Mucosa of stomach (tissue), 1 donor: ENCODE data around the gene CDHR5.

Source experiments
- H3K27me3 ChIP-seq: one replicate; pipeline ENCODE4 v1.7.0; 2013; ENCODE audit warnings: mild to moderate bottlenecking, low read length; ENCODE audit not compliant: control insufficient read depth, insufficient read depth
- H3K36me3 ChIP-seq: one replicate; pipeline ENCODE4 v1.7.0; 2013; ENCODE audit warnings: low read length; ENCODE audit not compliant: control insufficient read depth, insufficient read depth
- H3K4me1 ChIP-seq: one replicate; pipeline ENCODE4 v1.7.0; 2013; ENCODE audit warnings: mild to moderate bottlenecking, low read length; ENCODE audit not compliant: control insufficient read depth, insufficient read depth
- H3K4me3 ChIP-seq: one replicate; pipeline ENCODE4 v1.7.0; 2013; ENCODE audit warnings: low read length
- H3K9ac ChIP-seq: one replicate; pipeline ENCODE4 v1.7.0; 2013; ENCODE audit warnings: mild to moderate bottlenecking, low read length, moderate library complexity
- H3K9me3 ChIP-seq: one replicate; pipeline ENCODE4 v1.7.0; 2013; ENCODE audit warnings: mild to moderate bottlenecking, low read length, moderate library complexity; ENCODE audit not compliant: control insufficient read depth
- donor health status: Pancreatic carcinoma.

CDHR5 gene

DNA sequence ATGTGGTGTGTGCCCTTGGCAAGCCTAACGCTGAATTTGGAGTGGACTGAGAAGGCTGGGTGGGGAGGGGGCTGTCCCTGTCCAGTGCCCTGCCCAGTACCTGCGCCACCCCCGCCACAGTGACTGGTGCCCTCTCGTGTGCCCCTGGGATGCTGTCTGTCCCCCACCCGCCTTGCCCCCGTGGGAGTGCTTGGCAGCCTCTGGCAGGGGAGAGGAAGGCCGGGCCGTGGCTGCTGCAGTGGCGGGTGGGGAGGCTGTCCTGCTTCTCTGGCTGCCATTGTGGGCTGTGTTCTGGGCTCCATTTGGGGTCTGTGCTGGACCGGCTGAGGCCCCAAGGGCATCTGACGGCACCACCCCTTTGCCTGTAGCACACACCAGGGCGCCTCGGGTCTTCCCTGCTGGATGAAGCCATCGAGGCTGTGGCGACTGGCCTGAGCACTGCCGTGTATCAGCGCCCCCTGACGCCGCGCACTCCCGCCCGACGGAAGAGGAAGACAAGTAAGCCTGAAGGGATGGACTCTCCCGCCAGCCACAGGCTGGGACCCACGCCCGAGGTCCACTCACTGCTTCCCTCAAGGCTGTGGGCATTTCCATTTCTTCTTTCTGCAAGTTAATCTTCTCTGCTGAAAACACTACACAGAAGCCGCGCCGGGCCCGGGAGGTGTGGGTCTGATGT is 26.6 kb downstream of the CDHR5 start:
- no peaks in the 10 kb centered on the region for H3K9me3 ChIP-seq
- peaks cover 11% of the 10 kb centered on the region for H3K36me3 ChIP-seq
- H3K9ac ChIP-seq, result no peak overlapping the region
- no peaks in the 10 kb centered on the region for H3K4me1 ChIP-seq
- H3K4me3 ChIP-seq, result no peak overlapping the region
- H3K27me3 ChIP-seq, result no peaks in the 10 kb centered on the region

GRCh38 chr11:597166-597725 is 27.5 kb downstream of the CDHR5 start:
- Histone ChIP-seq H3K9ac (no peak overlapping the region), H3K4me3 (no peak overlapping the region), H3K4me1 (no peaks in the 10 kb centered on the region), H3K9me3 (no peaks in the 10 kb centered on the region), H3K36me3 (peaks cover 11% of the 10 kb centered on the region), H3K27me3 (no peaks in the 10 kb centered on the region)

DNA sequence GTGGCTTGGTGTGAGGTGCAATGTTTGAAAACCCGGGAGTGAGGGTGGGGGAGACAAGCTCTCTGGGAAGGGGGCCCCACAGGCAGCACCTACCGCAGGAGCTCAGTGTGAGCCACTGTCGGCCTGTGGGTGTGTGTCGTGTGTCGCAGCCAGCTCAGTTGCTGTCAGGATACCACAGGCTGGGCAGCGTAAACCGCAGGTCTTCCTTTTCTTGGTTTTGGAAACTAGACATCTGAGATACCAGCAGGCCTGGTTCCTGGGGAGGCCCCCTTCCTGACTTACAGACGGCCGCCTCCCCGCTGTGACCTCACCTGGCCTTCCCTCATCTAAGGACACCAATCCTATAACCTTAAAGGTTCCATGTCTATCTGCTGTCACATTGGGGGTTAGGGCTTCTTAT is 28.4 kb downstream of the CDHR5 start:
- no peak overlapping the region for H3K4me3 ChIP-seq
- peaks cover 11% of the 10 kb centered on the region for H3K36me3 ChIP-seq
- no peaks in the 10 kb centered on the region for H3K27me3 ChIP-seq
- H3K4me1 ChIP-seq, result no peaks in the 10 kb centered on the region
- H3K9me3 ChIP-seq, result no peaks in the 10 kb centered on the region
- no peak overlapping the region for H3K9ac ChIP-seq

GRCh38 chr11:595400-595799 is 29.4 kb downstream of the CDHR5 start:
- no peak overlapping the region for H3K4me3 ChIP-seq
- no peaks in the 10 kb centered on the region for H3K27me3 ChIP-seq
- peaks cover 11% of the 10 kb centered on the region for H3K36me3 ChIP-seq
- no peaks in the 10 kb centered on the region for H3K4me1 ChIP-seq
- H3K9ac ChIP-seq, result no peak overlapping the region
- H3K9me3 ChIP-seq, result no peaks in the 10 kb centered on the region

DNA sequence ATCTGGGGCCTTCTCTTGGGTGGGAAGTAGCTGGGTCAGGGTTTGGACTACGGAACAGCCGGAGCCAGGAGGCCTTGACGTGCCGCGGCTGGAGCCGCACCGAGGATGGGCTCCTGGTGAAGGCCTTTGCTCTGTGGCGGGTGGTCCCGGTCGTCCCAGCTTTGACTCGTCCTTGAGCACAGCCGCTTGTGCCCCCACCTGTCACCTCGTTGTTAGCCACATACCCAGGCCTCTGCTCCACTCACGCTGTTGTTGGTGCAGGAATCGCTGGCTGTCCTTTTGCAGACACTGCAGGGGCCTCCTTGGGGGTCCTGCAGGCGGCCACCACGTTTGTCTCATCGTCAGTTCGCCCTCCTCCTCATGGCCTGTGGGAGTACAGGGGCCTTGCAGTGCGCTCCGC is 31.4 kb downstream of the CDHR5 start:
- Histone ChIP-seq H3K4me1 (no peaks in the 10 kb centered on the region), H3K36me3 (peaks cover 4% of the 10 kb centered on the region)

DNA sequence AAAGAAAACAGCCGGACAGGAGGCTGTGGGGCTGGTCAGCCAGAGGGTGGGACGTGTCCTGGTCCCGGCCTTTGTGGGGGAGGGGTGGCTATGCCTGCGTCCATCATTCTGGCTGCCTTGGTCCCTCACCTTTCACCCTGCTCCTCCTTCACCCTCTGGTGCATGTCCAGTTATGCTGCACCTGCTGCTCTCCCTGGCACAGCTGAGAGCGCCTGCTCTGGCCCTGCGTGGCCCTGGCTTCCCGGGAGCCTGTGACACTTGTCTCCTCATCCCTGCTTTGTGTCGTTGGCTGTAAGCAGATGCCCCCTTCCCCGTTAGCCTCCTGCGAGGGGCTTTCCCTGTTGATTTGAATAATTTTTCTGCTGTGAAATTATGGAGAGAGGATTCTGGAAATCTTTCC is 31.8 kb downstream of the CDHR5 start:
- no peak overlapping the region for H3K4me3 ChIP-seq
- H3K36me3 ChIP-seq, result peaks cover 4% of the 10 kb centered on the region
- H3K27me3 ChIP-seq, result no peaks in the 10 kb centered on the region
- H3K9ac ChIP-seq, result no peak overlapping the region
- no peaks in the 10 kb centered on the region for H3K9me3 ChIP-seq
- H3K4me1 ChIP-seq, result no peaks in the 10 kb centered on the region

More for the DNA sequence above, 31.4 kb downstream of the CDHR5 start:
- Histone ChIP-seq H3K9me3 (no peaks in the 10 kb centered on the region), H3K9ac (no peak overlapping the region), H3K4me3 (no peak overlapping the region), H3K27me3 (no peaks in the 10 kb centered on the region)

GRCh38 chr11:592501-592900 is 32.3 kb downstream of the CDHR5 start:
- Histone ChIP-seq H3K36me3 (peaks cover 4% of the 10 kb centered on the region), H3K9me3 (no peaks in the 10 kb centered on the region), H3K27me3 (no peaks in the 10 kb centered on the region), H3K9ac (no peak overlapping the region), H3K4me3 (no peak overlapping the region), H3K4me1 (no peaks in the 10 kb centered on the region)

DNA sequence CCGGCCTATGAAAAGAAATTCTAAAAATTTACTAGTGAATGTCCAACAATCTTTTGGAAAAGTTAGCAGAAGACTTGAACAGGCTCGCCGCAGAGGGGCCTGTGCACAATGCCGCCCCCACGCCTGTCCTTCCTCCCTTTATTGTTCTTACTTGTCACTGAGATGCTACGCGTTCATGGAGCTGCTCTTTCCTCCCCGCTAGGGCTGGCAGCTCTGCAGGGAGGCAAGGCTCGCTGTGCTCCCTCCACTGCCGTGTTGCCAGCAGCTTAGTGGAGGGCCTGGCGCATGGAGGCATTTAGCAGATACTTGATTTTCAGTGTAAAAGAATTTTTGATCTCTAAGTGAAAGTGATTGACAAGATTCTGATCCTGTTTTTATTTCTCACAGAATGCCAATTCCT is 33.8 kb downstream of the CDHR5 start:
- H3K9me3 ChIP-seq, result no peaks in the 10 kb centered on the region
- no peaks in the 10 kb centered on the region for H3K36me3 ChIP-seq
- no peaks in the 10 kb centered on the region for H3K27me3 ChIP-seq
- no peak overlapping the region for H3K9ac ChIP-seq
- H3K4me3 ChIP-seq, result no peak overlapping the region
- H3K4me1 ChIP-seq, result peaks cover 5% of the 10 kb centered on the region

GRCh38 chr11:589798-590197 is 35.0 kb downstream of the CDHR5 start:
- H3K27me3 ChIP-seq, result no peaks in the 10 kb centered on the region
- H3K4me1 ChIP-seq, result peaks cover 7% of the 10 kb centered on the region
- no peaks in the 10 kb centered on the region for H3K36me3 ChIP-seq
- no peak overlapping the region for H3K4me3 ChIP-seq
- H3K9ac ChIP-seq, result no peak overlapping the region
- no peaks in the 10 kb centered on the region for H3K9me3 ChIP-seq

DNA sequence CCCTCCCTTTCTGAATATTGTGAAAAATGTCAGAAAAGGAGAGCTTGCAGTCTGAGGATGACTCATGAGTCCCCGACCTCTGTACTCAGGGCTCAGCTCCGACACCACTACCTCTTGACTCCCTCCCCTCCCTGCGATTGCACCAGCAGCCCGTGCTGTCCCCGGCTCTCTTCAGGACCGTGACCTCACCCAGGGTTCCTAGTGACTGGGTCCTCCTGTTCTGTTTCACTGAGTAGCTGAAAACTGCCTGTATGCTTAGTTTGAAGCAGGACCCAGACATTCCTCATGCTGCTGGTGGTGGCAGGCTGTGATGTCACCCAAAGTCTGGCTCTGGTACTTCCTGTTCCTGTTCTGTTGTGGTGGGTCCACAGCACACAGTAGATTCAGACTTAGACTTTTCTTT is 36.8 kb downstream of the CDHR5 start:
- Histone ChIP-seq H3K4me1 (peaks cover 7% of the 10 kb centered on the region), H3K27me3 (no peaks in the 10 kb centered on the region), H3K36me3 (no peaks in the 10 kb centered on the region), H3K9ac (no peak overlapping the region), H3K4me3 (no peak overlapping the region), H3K9me3 (no peaks in the 10 kb centered on the region)

DNA sequence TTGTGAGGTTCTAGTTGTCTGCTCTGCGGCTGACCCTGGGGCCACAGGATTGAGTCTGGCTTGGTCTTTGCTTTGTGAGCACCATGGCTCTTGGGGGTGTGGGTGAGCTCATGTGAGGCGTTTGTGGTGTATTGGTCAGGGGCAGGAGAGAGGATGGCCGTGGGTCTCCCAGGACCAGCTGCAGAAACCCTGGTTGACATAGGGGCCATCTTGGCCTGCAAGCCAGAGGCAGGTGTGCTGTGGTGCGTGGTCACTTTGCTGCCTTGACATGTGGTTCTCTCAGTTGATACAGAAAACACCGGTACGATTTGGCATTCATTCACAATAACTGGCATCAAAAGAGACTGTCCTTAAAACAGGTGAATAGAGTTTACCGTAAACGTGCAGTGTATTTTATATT is 37.2 kb downstream of the CDHR5 start:
- Histone ChIP-seq H3K9ac (no peak overlapping the region), H3K4me3 (no peak overlapping the region), H3K27me3 (no peaks in the 10 kb centered on the region), H3K9me3 (no peaks in the 10 kb centered on the region), H3K36me3 (no peaks in the 10 kb centered on the region), H3K4me1 (peaks cover 7% of the 10 kb centered on the region)

GRCh38 chr11:586376-587316 is 38.1 kb downstream of the CDHR5 start:
- H3K4me1 ChIP-seq, result peaks cover 7% of the 10 kb centered on the region
- no peak overlapping the region for H3K4me3 ChIP-seq
- H3K9ac ChIP-seq, result no peak overlapping the region
- H3K36me3 ChIP-seq, result no peaks in the 10 kb centered on the region
- no peaks in the 10 kb centered on the region for H3K27me3 ChIP-seq
- no peaks in the 10 kb centered on the region for H3K9me3 ChIP-seq
